Fibroblast of villous mesenchyme (primary cell): ENCODE data around the gene KRT7. TPM values are rescaled to one million over a fixed set of nuclear protein-coding genes. Genes with fewer than 3 reads are reported as not detected.
"Not testable (repeated sequence)": the region's sequence is repeated elsewhere in the genome, so short reads cannot be mapped to it uniquely, and the experiment has no call there.

Source experiments
- DNase-seq: peaks from one replicate; pipeline ENCODE4 v3.0.0-alpha.2; 2010; ENCODE audit warnings: low read depth
- H3K4me3 ChIP-seq: 2 replicates; pipeline ENCODE4 v1.5.1; 2011; ENCODE audit warnings: low read depth, mild to moderate bottlenecking, low read length
- CTCF ChIP-seq: IDR thresholded peaks from 2 replicates; pipeline ENCODE4 v1.5.1; 2012; ENCODE audit warnings: low read depth, mild to moderate bottlenecking, low read length; ENCODE audit not compliant: insufficient read depth
- total RNA-seq: library from RNA; depleted of rRNA; stranded (reverse); fragments of >200 nt; gene quantifications from 2 replicates; pipeline ENCODE4 v1.2.3, GENCODE V29; 2012

The KRT7 gene
- total RNA-seq, 1 donor: 36.7 TPM

- no peak overlapping the region for H3K4me3 ChIP-seq
- no peak for TF ChIP-seq CTCF
- no peak for DNase-seq
These were observed 6.7 kb downstream of the KRT7 start for GRCh38 chr12:52239767-52240166.

GRCh38 chr12:52240247-52240646, 7.2 kb downstream of the KRT7 start:
- not testable (repeated sequence) for DNase-seq, H3K4me3 ChIP-seq

- no peak overlapping the region for H3K4me3 ChIP-seq
- DNase-seq: no peak
- TF ChIP-seq CTCF: no peak
These were observed 8.3 kb downstream of the KRT7 start for GRCh38 chr12:52241205-52241842.

- no peak for DNase-seq
- H3K4me3 ChIP-seq: no peak overlapping the region
- no peak for TF ChIP-seq CTCF
These were observed 9.6 kb downstream of the KRT7 start for GRCh38 chr12:52242442-52243258.

GRCh38 chr12:52243259-52243855, 10.3 kb downstream of the KRT7 start:
- H3K4me3 ChIP-seq: no peak overlapping the region
- DNase-seq: peak; percentile 8
- no peak for TF ChIP-seq CTCF

GRCh38 chr12:52243856-52244614, 11.0 kb downstream of the KRT7 start:
- peak; percentile 90 for DNase-seq

More at GRCh38 chr12:52243856-52244614, 11.0 kb downstream of the KRT7 start:
- TF ChIP-seq CTCF: no peak
- no peak overlapping the region for H3K4me3 ChIP-seq
